ENCODE measurements around the gene RNPS1.

RNPS1 gene

DNA sequence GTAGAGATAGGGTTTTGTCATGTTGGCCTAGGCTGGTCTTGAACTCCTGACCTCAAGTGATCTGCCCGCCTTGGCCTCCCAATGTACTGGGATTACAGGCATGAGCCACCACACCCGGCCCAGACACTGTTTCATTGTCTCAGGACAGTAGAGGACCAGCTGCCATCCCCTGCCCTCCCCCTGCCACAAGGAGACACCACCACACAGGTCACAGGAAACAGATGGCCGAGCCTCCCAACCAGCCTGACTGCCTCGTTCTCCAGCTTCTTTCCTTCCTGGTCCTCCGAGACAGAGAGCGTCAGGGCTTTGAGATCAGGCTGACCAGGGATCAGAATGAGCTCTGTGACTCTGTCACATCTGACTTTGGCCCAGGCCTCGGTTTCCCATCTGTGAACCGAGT is 20.8 kb upstream of the RNPS1 start:
- H3K4me3 ChIP-seq (ENCODE audit: low read length in 2 of 2), result no peak overlapping the region
- no peak overlapping the region for H2AK5ac ChIP-seq (ENCODE audit: low read depth, low read length)
- H2BK5ac ChIP-seq (ENCODE audit: low read length), result no peak overlapping the region
- H3K4me2 ChIP-seq (ENCODE audit: insufficient read depth, low read length, poor library complexity, severe bottlenecking), result no peak overlapping the region
- H2BK15ac ChIP-seq (ENCODE audit: low read length), result no peak overlapping the region
- no peak overlapping the region for H3K4ac ChIP-seq (ENCODE audit: low read length)
- no peak overlapping the region for H2BK120ac ChIP-seq (ENCODE audit: low read depth, low read length)
- H3K27me3 ChIP-seq (ENCODE audit: control insufficient read depth in 3 of 3, insufficient read depth in 3 of 3, low read depth in 1 of 3, low read length in 3 of 3), result no peaks in the 10 kb centered on the region
- no peak overlapping the region for H2AFZ ChIP-seq (ENCODE audit: low read length)
- H3K23ac ChIP-seq (ENCODE audit: low read depth, low read length, poor library complexity), result no peak overlapping the region
- no peak overlapping the region for H3K27ac ChIP-seq (replicated peaks; ENCODE audit: low read length)
- H3K9ac ChIP-seq (ENCODE audit: low read depth, low read length, poor library complexity), result no peak overlapping the region
- no peak overlapping the region for H4K8ac ChIP-seq (ENCODE audit: low read depth, low read length)
- no peaks in the 10 kb centered on the region for H3K9me3 ChIP-seq (replicated peaks in 1 of 2; ENCODE audit: control insufficient read depth in 2 of 2, insufficient read depth in 1 of 2, low read depth in 1 of 2, low read length in 2 of 2)
- no peaks in the 10 kb centered on the region for H3K79me1 ChIP-seq (ENCODE audit: low read depth, low read length)
- no peak overlapping the region for H2BK12ac ChIP-seq (ENCODE audit: low read length)
- H3K36me3 ChIP-seq (replicated peaks in 1 of 2; ENCODE audit: control insufficient read depth in 2 of 2, insufficient read depth in 2 of 2, low read length in 2 of 2), result peaks cover 0 to 6% of the 10 kb centered on the region in 2 donors
- H3K4me1 ChIP-seq (ENCODE audit: control insufficient read depth in 2 of 2, insufficient read depth in 1 of 2, low read depth in 1 of 2, low read length in 2 of 2), result no peaks in the 10 kb centered on the region
- no CpG with 5 or more reads among the region's 8 CpGs for WGBS, 2 donors (ENCODE audit: extremely low coverage in 2 of 2, insufficient read length in 2 of 2, insufficient replicate concordance in 1 of 2)
- DNase-seq (ENCODE audit: low spot score), result no peak
- no peak overlapping the region for H4K91ac ChIP-seq (ENCODE audit: low read depth, low read length, poor library complexity)
- no peak overlapping the region for H3K14ac ChIP-seq (ENCODE audit: low read length)
- no peak overlapping the region for H3K18ac ChIP-seq (ENCODE audit: low read length)

DNA sequence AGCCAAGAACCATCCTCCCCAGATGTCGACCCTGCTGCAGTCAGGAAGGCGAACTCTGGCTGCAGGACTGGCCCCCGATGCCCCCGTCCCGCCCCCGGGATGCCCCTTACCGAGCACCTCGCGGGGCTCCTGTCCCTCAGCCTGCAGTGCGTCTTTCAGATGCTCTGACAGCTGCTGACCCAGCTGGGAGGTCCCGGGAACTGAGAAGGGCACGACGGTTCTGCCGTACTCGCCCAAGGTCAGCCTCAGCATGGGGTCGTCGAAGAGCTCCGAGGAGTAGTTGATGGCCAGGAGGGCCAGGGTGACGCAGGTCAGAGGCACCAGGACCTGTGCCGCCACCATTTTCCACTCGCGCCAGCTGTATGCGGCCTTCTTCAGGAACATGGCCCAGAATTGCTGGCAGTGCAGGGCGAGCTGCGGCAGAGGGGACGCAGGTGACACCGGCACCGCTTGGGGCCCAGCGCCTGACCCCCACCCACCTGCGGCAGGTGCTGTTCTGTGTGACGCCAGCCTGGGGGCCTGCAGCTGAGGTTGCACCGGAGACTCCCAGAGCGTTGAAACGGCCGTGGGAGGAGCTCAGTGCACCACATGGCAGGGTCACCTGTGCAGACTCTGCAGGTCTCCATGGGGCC is 20.1 kb upstream of the RNPS1 start:
- Histone ChIP-seq H3K18ac (ENCODE audit: low read length) (no peak overlapping the region), H3K23ac (ENCODE audit: low read depth, low read length, poor library complexity) (peak overlapping the region; percentile 34), H3K27ac (replicated peaks; ENCODE audit: low read length) (no peak overlapping the region), H3K36me3 (replicated peaks in 1 of 2; ENCODE audit: control insufficient read depth in 2 of 2, insufficient read depth in 2 of 2, low read length in 2 of 2) (peaks cover 0 to 6% of the 10 kb centered on the region in 2 donors), H3K9ac (ENCODE audit: low read depth, low read length, poor library complexity) (no peak overlapping the region), H2AK5ac (ENCODE audit: low read depth, low read length) (no peak overlapping the region), H3K14ac (ENCODE audit: low read length) (peak overlapping the region; percentile 47), H3K4ac (ENCODE audit: low read length) (no peak overlapping the region), H2AFZ (ENCODE audit: low read length) (no peak overlapping the region), H3K4me1 (ENCODE audit: control insufficient read depth in 2 of 2, insufficient read depth in 1 of 2, low read depth in 1 of 2, low read length in 2 of 2) (no peaks in the 10 kb centered on the region), H2BK15ac (ENCODE audit: low read length) (no peak overlapping the region), H2BK120ac (ENCODE audit: low read depth, low read length) (no peak overlapping the region), H2BK12ac (ENCODE audit: low read length) (no peak overlapping the region), H4K91ac (ENCODE audit: low read depth, low read length, poor library complexity) (no peak overlapping the region), H3K4me2 (ENCODE audit: insufficient read depth, low read length, poor library complexity, severe bottlenecking) (no peak overlapping the region), H2BK5ac (ENCODE audit: low read length) (no peak overlapping the region), H3K4me3 (ENCODE audit: low read length in 2 of 2) (no peak overlapping the region), H3K9me3 (replicated peaks in 1 of 2; ENCODE audit: control insufficient read depth in 2 of 2, insufficient read depth in 1 of 2, low read depth in 1 of 2, low read length in 2 of 2) (peaks cover 0 to 2% of the 10 kb centered on the region in 2 donors), H3K79me1 (ENCODE audit: low read depth, low read length) (no peaks in the 10 kb centered on the region), H3K27me3 (ENCODE audit: control insufficient read depth in 3 of 3, insufficient read depth in 3 of 3, low read depth in 1 of 3, low read length in 3 of 3) (no peaks in the 10 kb centered on the region), H4K8ac (ENCODE audit: low read depth, low read length) (no peak overlapping the region)
- no peak for DNase-seq (ENCODE audit: low spot score)
- WGBS, 2 donors (ENCODE audit: extremely low coverage in 2 of 2, insufficient read length in 2 of 2, insufficient replicate concordance in 1 of 2), result no CpG with 5 or more reads among the region's 35 CpGs

DNA sequence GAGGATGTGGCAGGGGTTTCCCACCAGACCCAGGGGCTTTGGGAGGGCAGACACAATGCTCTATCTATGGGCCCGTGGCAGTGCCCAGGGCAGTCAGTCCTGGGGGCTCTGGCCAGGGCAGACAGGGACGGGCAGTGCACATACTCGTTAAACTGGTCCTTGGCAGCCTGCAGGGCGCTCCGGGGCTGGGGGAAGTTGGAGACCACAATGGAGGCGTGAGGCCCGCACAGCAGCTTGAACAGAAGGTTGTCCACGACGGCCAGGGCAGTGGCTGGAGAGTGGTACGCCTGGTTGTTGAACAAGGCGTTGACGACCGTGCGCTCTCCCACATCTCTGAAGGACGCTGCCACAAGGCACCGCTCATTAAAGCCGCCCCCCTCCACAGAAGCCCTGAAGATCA is 18.6 kb upstream of the RNPS1 start:
- Histone ChIP-seq H2BK120ac (ENCODE audit: low read depth, low read length) (no peak overlapping the region), H4K91ac (ENCODE audit: low read depth, low read length, poor library complexity) (no peak overlapping the region), H3K4me1 (ENCODE audit: control insufficient read depth in 2 of 2, insufficient read depth in 1 of 2, low read depth in 1 of 2, low read length in 2 of 2) (no peaks in the 10 kb centered on the region), H3K79me1 (ENCODE audit: low read depth, low read length) (no peaks in the 10 kb centered on the region), H4K8ac (ENCODE audit: low read depth, low read length) (no peak overlapping the region), H3K36me3 (replicated peaks in 1 of 2; ENCODE audit: control insufficient read depth in 2 of 2, insufficient read depth in 2 of 2, low read length in 2 of 2) (peaks cover 0 to 6% of the 10 kb centered on the region in 2 donors), H3K14ac (ENCODE audit: low read length) (peak overlapping the region; percentile 44), H3K18ac (ENCODE audit: low read length) (no peak overlapping the region), H3K4me3 (ENCODE audit: low read length in 2 of 2) (no peak overlapping the region), H2BK5ac (ENCODE audit: low read length) (no peak overlapping the region), H2BK12ac (ENCODE audit: low read length) (no peak overlapping the region), H3K27me3 (ENCODE audit: control insufficient read depth in 3 of 3, insufficient read depth in 3 of 3, low read depth in 1 of 3, low read length in 3 of 3) (no peaks in the 10 kb centered on the region), H3K9me3 (replicated peaks in 1 of 2; ENCODE audit: control insufficient read depth in 2 of 2, insufficient read depth in 1 of 2, low read depth in 1 of 2, low read length in 2 of 2) (peaks cover 0 to 2% of the 10 kb centered on the region in 2 donors), H2AFZ (ENCODE audit: low read length) (no peak overlapping the region), H2AK5ac (ENCODE audit: low read depth, low read length) (no peak overlapping the region), H2BK15ac (ENCODE audit: low read length) (no peak overlapping the region), H3K23ac (ENCODE audit: low read depth, low read length, poor library complexity) (no peak overlapping the region), H3K9ac (ENCODE audit: low read depth, low read length, poor library complexity) (no peak overlapping the region), H3K4me2 (ENCODE audit: insufficient read depth, low read length, poor library complexity, severe bottlenecking) (no peak overlapping the region), H3K27ac (replicated peaks; ENCODE audit: low read length) (no peak overlapping the region), H3K4ac (ENCODE audit: low read length) (no peak overlapping the region)
- WGBS, 2 donors (ENCODE audit: extremely low coverage in 2 of 2, insufficient read length in 2 of 2, insufficient replicate concordance in 1 of 2), result no CpG with 5 or more reads among the region's 17 CpGs
- no peak for DNase-seq (ENCODE audit: low spot score)

- WGBS, 2 donors (ENCODE audit: extremely low coverage in 2 of 2, insufficient read length in 2 of 2, insufficient replicate concordance in 1 of 2), result no CpG with 5 or more reads among the region's 13 CpGs
- no peak overlapping the region for H3K9ac ChIP-seq (ENCODE audit: low read depth, low read length, poor library complexity)
- H4K8ac ChIP-seq (ENCODE audit: low read depth, low read length), result no peak overlapping the region
- H3K27me3 ChIP-seq (ENCODE audit: control insufficient read depth in 3 of 3, insufficient read depth in 3 of 3, low read depth in 1 of 3, low read length in 3 of 3), result no peaks in the 10 kb centered on the region
- no peak overlapping the region for H3K23ac ChIP-seq (ENCODE audit: low read depth, low read length, poor library complexity)
- H2BK12ac ChIP-seq (ENCODE audit: low read length), result no peak overlapping the region
- peaks cover 0 to 2% of the 10 kb centered on the region in 2 donors for H3K9me3 ChIP-seq (replicated peaks in 1 of 2; ENCODE audit: control insufficient read depth in 2 of 2, insufficient read depth in 1 of 2, low read depth in 1 of 2, low read length in 2 of 2)
- H3K4me2 ChIP-seq (ENCODE audit: insufficient read depth, low read length, poor library complexity, severe bottlenecking), result no peak overlapping the region
- no peaks in the 10 kb centered on the region for H3K79me1 ChIP-seq (ENCODE audit: low read depth, low read length)
- no peak overlapping the region for H2AFZ ChIP-seq (ENCODE audit: low read length)
- H3K4ac ChIP-seq (ENCODE audit: low read length), result no peak overlapping the region
- H3K36me3 ChIP-seq (replicated peaks in 1 of 2; ENCODE audit: control insufficient read depth in 2 of 2, insufficient read depth in 2 of 2, low read length in 2 of 2), result peaks cover 0 to 6% of the 10 kb centered on the region in 2 donors
- H2BK5ac ChIP-seq (ENCODE audit: low read length), result no peak overlapping the region
- H3K4me1 ChIP-seq (ENCODE audit: control insufficient read depth in 2 of 2, insufficient read depth in 1 of 2, low read depth in 1 of 2, low read length in 2 of 2), result no peaks in the 10 kb centered on the region
- H3K18ac ChIP-seq (ENCODE audit: low read length), result no peak overlapping the region
- H3K4me3 ChIP-seq (ENCODE audit: low read length in 2 of 2), result no peak overlapping the region
- no peak overlapping the region for H2BK15ac ChIP-seq (ENCODE audit: low read length)
- H2BK120ac ChIP-seq (ENCODE audit: low read depth, low read length), result no peak overlapping the region
- H2AK5ac ChIP-seq (ENCODE audit: low read depth, low read length), result no peak overlapping the region
- H3K14ac ChIP-seq (ENCODE audit: low read length), result no peak overlapping the region
- no peak overlapping the region for H3K27ac ChIP-seq (replicated peaks; ENCODE audit: low read length)
- no peak for DNase-seq (ENCODE audit: low spot score)
- H4K91ac ChIP-seq (ENCODE audit: low read depth, low read length, poor library complexity), result no peak overlapping the region
Observed at GRCh38 chr16:2285731-2286191, 17.8 kb upstream of the RNPS1 start.
